ENCODE measurements around the gene SLF1.

Gene SLF1

DNA sequence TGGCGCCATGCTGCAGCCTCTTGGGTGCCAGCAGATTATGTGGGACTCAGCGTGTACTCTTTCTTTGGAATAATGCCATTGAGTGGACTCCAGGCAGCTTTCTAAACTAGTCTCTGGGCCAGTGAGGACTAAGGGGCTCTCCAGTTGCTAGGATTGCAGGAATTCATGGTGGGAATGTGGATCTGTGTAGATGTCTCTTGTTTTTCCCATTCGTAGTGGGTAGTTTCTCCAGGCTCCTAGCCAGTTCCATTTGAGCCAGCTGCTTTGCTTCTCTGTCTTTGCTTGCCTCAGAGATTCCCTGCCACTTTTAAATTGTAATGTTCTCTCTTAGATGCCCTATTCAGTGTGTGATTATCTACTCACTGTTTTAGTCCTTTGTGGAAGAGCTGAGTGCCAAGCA, 42.6 kb downstream of the SLF1 start:
- Histone ChIP-seq H3K9me3 (peaks cover 0 to 9% (median 3%) of the 10 kb centered on the region in 3 donors), H3K4me3 (no peak overlapping the region), H3K27ac (no peak overlapping the region), H3K36me3 (peaks cover 15 to 35% (median 16%) of the 10 kb centered on the region in 3 donors), H3K4me1 (no peaks in the 10 kb centered on the region), H3K27me3 (no peaks in the 10 kb centered on the region)
- intact Hi-C loops (cut with DNase I; ENCODE audit: low total_unique reads) = no loop called here
- TF ChIP-seq, protein P1, sequence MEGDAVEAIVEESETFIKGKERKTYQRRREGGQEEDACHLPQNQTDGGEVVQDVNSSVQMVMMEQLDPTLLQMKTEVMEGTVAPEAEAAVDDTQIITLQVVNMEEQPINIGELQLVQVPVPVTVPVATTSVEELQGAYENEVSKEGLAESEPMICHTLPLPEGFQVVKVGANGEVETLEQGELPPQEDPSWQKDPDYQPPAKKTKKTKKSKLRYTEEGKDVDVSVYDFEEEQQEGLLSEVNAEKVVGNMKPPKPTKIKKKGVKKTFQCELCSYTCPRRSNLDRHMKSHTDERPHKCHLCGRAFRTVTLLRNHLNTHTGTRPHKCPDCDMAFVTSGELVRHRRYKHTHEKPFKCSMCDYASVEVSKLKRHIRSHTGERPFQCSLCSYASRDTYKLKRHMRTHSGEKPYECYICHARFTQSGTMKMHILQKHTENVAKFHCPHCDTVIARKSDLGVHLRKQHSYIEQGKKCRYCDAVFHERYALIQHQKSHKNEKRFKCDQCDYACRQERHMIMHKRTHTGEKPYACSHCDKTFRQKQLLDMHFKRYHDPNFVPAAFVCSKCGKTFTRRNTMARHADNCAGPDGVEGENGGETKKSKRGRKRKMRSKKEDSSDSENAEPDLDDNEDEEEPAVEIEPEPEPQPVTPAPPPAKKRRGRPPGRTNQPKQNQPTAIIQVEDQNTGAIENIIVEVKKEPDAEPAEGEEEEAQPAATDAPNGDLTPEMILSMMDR (IDR thresholded peaks at IDR 0.05) = no peak
- no peak for DNase-seq

DNA sequence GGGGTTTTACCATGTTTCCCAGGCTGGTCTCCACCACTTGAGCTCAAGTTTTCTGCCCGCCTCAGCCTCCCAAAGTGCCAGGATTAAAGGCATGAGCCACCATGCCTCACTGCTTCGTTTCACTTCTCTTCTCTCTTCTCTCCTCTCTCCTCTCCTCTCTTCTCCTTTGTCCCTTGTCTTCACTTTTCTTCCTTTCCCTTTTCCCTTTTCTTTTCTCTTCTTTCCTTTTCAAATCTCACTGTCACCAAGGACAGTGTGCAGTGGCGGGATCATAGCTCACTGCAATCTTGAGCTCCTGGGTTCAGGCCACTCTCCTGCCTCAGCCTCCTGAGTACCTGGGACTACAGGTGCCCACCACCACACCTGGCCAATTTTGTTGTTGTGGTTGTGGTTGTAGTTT, 49.5 kb downstream of the SLF1 start:
- H3K4me3 ChIP-seq = no peak overlapping the region
- H3K27ac ChIP-seq = no peak overlapping the region
- H3K27me3 ChIP-seq = no peaks in the 10 kb centered on the region
- peaks cover 0 to 24% (median 21%) of the 10 kb centered on the region in 3 donors for H3K36me3 ChIP-seq
- H3K4me1 ChIP-seq = no peaks in the 10 kb centered on the region
- no peaks in the 10 kb centered on the region for H3K9me3 ChIP-seq
- TF ChIP-seq, protein P1 (IDR thresholded peaks at IDR 0.05) = no peak
- no peak for DNase-seq
- intact Hi-C loops (cut with DNase I; ENCODE audit: low total_unique reads) = no loop called here

DNA sequence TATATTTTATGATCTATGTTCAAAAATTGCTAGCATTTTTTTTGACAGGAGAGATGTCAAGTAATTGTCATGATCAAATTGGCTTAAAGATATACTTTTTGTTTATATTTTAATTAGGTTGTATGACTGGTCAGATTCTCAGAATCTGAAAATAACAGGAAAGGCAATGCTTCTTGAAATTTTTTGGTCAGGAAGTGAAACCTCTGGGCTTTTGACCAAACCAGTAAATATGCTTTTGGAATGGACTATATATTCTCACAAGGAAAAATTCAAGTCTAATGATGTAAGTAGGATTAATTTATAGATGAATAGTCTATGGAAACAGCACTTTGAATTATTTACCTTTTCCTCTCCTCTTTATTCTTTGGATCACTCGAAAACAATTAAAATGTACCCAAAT, 52.3 kb downstream of the SLF1 start:
- H3K27ac ChIP-seq = no peak overlapping the region
- TF ChIP-seq, protein P1 (IDR thresholded peaks at IDR 0.05) = no peak
- H3K4me3 ChIP-seq = no peak overlapping the region
- H3K36me3 ChIP-seq = peaks cover 0 to 5% (median 3%) of the 10 kb centered on the region in 3 donors
- no peak for DNase-seq
- H3K27me3 ChIP-seq = no peaks in the 10 kb centered on the region
- intact Hi-C loops (cut with DNase I; ENCODE audit: low total_unique reads) = no loop called here
- H3K9me3 ChIP-seq = no peaks in the 10 kb centered on the region
- no peaks in the 10 kb centered on the region for H3K4me1 ChIP-seq

DNA sequence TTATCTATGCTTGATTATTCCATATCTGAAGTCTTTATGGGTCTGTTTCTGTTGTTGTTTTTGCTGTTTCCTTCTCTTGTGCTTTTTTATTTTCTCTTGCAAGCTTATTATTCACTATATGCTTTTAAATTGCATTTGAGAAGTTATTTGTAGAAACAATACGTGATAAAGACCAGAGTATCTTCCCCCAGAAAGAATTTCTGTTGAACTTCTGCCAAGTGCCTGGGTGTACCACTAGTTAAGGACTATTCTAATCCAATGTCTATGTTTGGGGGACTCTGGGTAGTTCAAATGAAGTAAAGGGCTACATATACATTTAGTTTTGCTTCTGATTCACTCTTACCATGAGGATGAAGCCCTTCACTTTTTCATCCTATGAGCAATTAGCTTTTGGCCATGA, 54.3 kb downstream of the SLF1 start:
- H3K27ac ChIP-seq = no peak overlapping the region
- no peaks in the 10 kb centered on the region for H3K27me3 ChIP-seq
- DNase-seq = no peak
- no peak overlapping the region for H3K4me3 ChIP-seq
- H3K9me3 ChIP-seq = no peaks in the 10 kb centered on the region
- intact Hi-C loops (cut with DNase I; ENCODE audit: low total_unique reads) = no loop called here
- peaks cover 0 to 5% (median 4%) of the 10 kb centered on the region in 3 donors for H3K36me3 ChIP-seq
- H3K4me1 ChIP-seq = no peaks in the 10 kb centered on the region
- TF ChIP-seq, protein P1 (IDR thresholded peaks at IDR 0.05) = no peak

DNA sequence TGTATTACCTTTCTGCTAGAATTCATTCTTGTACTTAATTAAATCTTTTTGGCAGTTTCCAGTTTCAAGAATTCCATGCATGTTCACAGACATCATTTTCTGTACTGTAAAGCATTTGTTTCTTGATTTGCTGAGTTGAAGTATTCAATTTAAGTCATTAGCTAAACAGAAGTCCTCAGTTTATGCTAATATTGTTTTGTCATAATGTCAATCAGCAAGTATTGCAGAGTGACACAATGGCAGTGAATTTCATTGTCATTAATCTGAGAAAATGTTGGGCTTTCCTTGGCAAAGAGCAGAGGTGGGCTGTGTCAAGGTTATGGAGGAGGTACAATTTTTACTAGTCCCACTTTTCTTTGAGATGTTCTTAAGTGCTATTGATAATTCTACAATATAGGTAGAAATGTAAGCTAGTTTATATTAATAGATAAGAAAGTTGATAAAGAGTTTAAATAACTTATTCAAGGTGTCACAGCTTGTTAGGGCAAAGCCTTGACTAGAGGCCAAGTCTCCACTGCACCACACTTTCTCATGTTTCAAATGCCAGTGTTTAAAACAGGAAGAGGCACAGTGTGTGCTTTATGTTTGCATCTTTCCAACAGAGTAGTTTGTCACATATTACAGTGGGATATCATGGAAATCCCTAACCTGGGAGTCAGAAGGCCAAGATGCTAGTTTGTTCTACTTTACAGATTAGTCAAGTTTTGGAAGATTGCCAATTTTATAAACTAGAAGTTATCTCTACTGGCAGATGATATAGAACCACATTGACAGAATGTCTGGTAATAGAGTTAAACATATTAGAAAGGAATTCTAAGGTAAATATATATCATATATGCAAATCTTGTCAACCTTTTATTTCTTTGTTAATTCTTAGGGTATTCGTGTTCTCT, 56.3 kb downstream of the SLF1 start:
- no peak for DNase-seq
- Histone ChIP-seq H3K36me3 (peaks cover 0 to 9% (median 5%) of the 10 kb centered on the region in 3 donors), H3K27ac (no peak overlapping the region), H3K4me1 (no peaks in the 10 kb centered on the region), H3K27me3 (no peaks in the 10 kb centered on the region), H3K4me3 (no peak overlapping the region), H3K9me3 (no peaks in the 10 kb centered on the region)
- intact Hi-C loops (cut with DNase I; ENCODE audit: low total_unique reads) = no loop called here
- TF ChIP-seq, protein P1 (IDR thresholded peaks at IDR 0.05) = no peak
